NCI-H526 (cell line): Measurements from ENCODE around the gene BMP6.

Experiments
- DNase-seq, 2 experiments: peaks; one replicate each; lab custom pipeline; 2025; lab: John Stamatoyannopoulos, UW

The BMP6 gene

DNA sequence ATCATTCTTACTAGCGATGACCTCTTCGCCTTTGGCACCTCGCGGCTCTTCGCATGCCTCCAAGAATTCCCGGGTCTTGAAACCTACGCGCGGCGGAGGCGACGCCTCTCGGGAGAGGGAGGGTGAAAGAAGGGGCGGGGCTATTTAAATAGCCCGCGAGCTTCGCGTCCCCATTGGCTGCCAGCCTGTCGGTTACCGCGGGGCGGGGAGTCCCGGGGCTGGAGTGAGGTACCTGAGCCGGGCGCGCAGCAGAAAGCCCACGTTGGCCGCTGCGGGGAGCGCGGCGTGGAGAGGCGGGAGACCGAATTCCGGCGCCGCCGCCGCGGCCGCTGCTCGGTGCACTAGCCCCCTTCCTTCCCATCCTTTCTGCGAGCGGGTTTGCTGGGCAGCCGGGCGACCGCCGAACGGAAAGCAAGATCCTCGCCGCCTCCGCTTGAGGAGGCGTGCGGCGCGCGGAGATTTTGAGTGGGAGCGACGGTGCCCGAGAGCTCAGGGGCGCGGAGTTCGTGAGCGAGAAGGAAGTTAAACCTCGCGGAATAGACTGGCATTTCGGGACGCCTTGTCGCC lies at the start of gene BMP6:
BMP6 (plus strand) TSS at position 251 of the 567 bp plus-strand sequence. CDS start 857 bp downstream, outside the sequence.
- DNase-seq, result peak; percentile 78 to 95

DNA sequence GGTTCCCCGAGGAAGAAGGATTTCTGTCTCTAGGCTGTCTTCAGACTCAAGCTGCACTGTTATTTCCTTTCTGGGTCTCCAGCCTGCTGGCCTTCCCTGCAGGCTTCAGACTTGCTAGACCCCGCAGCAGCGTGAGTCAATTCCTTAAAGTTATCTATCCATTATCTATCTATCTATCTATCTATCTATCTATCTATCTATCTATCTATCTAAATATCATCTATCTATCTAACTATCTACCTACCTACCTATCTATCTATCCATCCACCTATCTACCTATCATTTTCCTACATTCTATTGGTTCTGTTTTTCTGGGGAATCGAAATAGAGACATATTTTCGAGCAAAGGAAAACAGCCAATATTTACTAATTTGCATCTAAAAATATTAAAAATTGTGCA lies 48.7 kb upstream of the BMP6 start:
- no peak for DNase-seq

DNA sequence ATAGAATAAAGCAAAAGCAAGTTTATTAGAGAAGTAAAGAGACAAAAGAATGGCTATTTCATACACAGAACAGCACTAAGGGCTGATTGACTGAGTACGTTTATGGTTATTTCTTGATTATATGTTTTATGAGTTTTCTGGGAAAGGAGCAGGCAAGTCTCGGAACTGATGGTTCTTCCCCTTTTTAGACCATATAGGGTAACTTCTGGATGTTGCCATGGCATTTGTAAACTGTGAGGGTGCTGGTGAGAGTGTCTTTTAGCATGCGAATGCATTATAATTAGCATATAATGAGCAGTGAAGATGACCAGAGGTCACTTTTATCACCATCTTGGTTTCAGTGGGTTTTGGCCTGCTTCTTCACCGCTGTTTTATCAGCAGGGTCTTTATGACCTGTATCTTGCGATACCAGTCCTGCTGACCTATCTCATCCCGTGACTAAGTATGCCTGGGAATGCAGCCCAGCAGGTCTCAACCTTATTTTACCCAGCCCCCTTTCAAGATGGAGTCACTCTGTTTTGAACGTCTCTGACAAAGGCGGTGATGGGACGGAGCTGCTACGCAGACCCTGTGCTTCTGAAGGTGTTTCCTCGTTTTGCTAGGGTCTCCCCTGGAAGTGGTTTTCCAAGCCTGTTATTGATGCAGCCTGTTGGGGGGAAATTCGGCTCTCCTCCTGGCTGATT lies 45.4 kb upstream of the BMP6 start:
- no peak for DNase-seq

DNA sequence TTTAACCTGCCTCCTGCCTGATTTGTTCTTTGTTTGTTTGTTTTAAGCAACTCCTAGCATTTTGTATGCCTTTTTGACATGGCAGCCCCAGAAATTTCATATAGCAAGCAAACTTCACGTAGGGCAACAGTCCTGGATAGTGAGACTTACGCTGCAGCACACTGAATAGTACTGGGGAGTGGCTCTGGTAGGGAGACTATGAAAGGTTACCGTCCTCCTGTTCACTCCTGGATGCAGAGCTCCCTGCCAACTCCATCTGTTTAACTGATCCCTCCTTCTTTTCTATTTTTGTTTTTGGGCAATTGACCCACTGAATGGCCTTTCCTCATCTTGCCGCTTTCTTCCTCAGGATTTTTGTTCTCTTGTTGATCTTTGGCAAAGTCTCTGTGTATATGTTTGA lies 44.5 kb upstream of the BMP6 start:
- no peak for DNase-seq

DNA sequence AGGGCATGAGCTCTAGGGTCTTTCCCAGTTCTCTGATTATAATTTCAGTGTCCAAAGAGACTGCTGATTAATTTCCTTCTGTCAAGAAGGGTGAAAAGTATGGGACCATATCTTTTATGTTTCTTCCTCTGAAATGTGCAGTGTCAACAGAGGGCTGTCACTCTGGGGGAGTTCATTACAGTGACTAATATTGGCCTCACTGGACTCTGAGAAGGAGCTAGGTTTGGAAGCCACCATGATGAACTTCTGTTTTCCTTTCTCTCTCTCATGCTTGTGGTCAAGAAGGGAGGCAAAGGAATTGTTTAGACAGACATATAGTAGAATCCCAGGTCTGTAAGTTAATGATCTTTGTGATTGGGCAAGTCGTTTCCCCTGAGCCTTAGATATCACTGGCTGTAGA lies 41.8 kb upstream of the BMP6 start:
- DNase-seq, result no peak

DNA sequence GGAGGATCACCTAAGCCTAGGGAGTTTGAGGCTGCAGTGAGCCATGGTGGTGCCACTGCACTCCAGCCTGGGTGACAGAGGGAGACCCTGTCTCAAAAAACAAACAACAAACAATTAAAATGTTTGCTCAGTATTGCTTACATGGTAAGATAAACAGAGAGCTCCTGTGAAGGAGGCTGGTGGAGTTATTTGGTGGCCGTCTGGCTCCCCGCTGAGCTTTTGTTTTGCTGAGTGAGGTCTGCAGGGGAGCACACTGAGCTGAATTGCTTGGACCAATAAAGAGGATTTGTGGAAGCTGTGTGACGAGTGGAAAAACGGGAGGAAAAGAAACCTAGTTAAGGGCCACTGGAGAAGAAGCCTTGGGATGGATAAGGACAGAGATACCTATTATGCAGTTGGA lies 41.1 kb upstream of the BMP6 start:
- DNase-seq, result no peak

DNA sequence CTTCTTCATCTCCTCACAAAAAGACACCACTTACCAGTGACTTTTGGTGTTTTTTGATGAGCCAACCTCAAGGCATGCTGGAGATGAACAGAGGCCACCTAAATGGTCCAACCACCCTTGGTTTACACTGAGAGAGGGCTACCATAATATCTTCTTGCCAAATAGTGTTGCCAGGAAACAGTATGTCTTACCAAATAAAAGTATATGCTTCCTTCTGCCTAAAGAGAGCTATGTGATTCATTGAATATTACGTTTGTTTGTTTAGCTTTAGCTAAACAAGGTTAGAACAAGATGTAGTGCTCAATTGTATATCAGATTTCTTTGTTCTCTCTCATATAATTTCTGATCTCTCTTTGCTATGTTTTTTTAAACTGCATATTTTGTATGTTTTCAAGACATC lies 40.6 kb upstream of the BMP6 start:
- no peak for DNase-seq

DNA sequence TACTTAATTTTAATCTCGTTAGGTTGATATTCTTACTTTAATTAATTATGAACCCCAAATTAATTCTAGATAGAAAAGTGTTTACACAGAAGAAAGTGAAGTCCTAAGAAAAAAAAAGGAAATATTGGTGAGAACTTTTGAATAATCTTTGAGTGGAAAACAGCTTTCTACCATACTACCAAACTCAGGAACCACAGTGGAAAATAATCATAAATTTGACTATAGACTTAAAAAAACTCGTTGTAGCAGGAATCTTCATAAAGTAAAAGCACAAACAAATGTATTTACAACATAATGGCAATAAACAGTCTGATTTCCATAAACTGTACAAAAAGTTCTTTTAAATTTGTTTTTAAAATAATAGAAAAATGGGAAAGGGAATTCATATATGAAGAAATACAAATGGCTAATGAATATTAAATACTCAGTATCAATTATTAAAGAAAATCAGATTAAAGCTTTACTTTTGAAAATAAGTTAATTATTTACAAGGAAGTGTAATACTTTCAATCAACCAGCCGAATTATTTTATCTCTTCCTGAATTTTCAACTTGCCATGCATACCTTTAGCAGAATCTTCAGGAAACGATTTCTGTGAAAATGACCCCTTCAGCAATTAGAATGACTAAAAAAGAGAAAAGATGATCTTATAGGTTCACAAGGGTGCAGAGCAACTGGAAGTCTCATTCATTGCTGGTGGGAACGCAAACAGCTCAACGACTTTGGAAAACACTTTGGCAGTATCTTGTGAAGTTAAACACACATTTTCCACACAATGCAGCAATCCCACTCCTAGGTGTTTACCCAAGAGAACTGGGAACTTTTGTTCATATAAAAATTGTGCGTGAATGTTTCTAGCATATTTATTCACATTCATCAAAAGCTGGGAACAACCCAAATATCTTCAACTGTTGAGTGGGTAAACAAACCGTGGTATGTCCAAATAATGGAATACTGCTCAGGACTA lies 38.5 kb upstream of the BMP6 start:
- DNase-seq, result no peak

DNA sequence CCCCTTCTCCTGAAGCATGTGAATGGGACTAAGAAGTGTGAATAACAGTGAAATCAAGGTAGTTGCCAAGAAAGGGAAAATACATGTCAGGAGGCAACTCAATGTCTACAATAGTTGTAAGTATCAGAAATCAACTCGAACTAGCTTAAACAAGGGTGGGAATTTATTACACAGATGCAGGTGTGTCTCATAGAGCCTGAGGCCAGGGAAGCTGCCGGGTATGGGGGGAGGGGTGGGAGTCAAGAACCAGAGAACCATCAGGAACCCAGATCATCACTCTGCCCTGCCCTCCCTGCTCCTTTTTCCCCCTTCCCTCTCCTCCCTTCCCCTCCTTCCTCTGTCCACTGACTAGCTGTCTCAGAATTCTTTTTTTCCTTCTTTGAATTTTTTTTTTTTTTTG lies 34.9 kb upstream of the BMP6 start:
- DNase-seq, result no peak

DNA sequence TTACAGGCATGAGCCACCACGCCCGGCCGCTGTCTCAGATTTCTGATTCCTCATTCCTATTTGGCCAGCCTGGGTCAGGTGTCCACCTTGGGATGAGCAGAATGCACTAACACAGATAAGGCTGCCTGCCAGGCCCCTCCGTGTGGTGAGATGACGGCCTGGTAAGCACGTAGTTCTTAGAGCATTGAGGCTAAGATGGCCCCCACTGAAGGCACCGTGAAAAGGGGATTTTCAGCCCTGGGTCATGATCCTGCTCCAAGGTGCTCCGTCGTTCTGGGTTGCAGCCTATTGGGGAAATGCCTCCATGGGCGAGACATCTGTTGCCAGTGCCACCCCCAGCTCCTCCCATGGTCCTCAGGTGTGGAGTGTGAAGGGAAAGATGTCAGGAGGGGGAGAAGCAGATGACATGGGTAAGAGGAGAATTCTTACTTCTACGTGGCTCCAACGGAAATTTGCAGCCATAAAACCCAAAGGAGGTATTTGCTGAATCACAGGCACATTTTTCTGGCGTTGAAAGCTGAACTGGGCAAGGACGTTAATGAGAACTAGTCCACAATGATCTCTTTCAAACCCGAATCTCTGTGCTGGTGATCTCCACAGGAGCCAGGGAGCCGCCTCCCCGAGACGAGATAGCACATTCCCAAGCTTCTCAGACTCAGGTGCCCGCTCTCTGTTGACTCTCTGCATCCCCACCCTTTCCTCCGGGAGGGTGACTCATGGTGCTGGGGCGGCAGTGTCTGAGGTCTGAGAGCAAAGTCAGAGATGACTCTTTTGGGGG lies 34.0 kb upstream of the BMP6 start:
- no peak for DNase-seq

DNA sequence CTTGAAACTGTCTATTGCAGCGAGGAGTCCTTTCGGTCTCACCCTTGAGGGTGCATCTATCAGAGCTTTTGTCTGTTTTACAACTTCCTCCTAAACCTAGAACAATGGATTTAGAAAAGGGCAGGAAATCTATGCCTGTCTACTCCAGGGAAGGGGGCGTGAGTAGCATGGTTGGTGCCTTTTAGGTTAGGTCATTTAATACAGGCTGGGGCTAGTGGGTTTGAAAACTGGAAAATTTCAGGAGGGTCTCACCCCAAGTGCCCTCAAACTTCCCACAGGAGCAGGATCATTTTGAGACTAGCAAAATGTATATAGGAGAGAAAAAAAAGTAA lies 33.5 kb upstream of the BMP6 start:
- no peak for DNase-seq

DNA sequence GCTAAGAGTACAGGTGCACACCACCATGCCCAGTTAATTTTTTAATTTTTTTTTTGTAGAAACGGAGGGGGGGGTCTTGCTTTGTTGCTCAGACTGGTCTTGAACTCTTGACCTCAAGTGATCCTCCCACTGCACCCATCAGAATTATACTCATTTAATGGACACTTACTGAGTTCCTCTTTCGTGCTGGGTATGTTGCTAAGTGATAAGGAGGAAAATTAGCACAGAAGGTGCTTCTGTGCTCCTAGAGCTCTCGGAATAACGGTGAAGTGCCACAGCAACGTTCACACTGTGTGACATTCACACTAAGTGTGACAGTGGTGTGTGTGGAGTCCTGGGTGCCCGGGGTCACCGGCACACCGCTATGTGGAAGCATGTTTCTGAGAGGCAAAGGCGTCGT lies 32.1 kb upstream of the BMP6 start:
- DNase-seq, result no peak

DNA sequence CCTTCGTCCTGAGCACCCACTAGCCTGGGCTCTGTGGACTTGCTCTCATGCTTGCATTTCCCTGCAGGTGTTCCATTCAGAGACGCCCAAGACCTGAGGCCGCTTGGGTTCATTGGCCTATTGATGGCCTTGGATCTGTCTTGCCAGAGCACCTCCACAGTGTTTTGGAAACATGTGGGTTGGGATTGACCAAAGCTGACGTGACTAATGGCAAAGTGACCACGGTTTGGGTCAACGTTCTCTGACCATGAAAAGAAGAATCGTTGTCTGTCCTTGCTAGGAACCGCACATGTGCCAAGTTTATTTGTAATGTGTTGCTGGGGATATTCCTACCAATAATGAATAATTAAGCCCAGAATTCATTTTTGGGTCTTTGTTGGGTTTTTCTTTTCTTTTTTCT lies 29.8 kb upstream of the BMP6 start:
- DNase-seq, result no peak

DNA sequence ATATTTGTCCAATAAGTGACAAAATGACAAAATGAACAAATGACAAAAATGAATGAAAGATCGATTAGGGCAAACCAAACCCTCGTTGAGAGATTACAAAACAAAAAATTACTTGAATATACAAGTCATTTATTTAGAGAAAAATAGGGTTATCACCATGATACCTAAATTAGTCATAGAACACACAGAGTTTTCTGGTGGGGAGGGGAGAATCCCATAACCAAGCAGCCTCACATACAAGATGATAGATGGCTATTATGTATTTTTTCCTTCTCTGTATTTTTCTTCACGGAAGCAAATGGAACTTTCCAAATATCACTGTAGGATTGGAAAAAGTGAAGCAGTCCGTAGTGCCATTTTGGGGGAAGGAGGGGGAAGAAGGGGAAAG lies 28.5 kb upstream of the BMP6 start:
- no peak for DNase-seq

DNA sequence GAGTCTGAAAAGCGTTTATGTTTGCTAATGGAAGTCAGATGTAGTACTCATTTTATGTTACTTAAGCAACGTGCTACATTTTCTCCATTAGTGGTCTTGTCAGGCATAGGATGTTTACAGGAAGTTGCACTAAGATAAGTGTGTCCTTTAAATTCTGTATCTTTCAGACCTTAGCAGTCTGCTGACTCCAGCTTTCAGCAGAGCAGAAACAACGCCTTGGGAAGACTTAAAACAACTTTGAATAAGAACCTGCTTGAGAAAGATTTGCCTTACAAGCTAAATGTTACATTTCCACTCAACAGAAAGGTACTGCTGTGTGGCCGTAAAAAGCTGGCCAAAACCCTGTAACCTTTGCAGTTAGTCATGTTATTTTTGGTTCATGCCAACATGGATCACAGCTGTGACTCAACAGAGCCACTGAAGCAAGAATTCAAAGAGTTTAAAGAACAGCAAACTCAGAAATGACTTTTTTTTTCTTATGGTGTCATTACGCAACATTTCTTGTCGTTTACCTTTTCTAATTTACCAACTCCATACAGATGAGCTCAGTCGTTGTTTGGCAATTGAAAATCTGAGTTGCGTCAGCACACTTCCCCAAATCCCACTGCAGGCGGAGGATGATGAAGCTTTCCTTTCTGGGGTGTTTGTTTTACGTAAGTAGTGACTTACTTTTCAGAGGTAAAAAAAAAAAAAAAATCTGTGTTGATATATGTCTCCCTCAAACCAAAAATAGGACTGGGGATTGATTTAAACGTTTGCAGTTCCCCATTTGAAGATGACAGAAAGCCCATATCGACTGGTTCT lies 27.9 kb upstream of the BMP6 start:
- DNase-seq, result no peak

DNA sequence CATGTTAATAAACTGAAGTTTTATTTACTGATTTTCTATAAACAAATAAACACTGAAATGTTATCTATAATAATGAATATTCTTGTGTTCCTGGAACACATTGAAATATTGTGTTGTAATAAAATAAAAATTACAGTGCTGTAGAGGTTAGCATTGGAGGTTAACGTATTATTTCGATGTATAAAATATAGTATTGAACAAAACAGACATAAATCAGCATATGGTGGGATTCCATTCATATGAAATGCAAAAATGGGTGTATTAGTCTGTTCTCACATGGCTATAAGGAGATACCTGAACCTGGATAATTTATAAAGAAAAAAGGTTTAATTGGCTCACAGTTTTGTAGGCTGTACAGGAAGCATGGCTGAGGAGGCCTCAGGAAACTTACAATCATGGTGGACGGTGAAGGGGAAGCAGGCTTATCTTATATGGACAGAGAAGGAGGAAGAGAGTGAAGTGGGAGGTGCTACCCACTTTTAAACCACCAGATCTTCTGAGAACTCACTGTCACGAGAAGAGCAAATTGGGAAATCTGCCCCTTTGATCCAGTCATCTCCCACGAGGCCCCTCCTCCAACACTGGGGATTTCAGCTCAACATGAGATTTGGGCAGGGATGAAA lies 24.6 kb upstream of the BMP6 start:
- DNase-seq, result no peak

DNA sequence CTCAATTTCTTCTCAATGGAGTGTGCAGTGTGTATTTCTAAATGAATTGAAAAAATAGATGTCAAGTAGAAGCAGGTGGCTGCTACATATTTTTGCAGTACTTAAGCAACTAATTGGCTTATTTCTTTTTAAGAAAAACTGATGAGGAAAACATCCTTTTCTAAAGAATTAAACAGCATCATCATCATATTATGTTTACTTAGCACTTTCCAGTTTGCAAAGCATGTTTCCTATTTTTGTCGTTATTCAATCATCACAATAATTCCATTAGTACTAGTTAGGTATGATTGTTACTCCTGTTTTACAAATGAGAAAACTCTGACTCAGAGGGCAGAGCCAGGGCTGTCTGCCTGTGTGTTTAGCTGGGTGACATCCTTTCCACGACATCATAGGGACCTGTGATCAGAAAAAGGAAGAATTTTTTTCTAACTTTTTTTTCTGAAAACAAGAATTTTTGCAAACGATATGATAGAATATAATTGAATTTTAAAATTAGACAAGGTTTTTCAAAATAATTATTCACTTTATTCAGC lies 22.7 kb upstream of the BMP6 start:
- no peak for DNase-seq

DNA sequence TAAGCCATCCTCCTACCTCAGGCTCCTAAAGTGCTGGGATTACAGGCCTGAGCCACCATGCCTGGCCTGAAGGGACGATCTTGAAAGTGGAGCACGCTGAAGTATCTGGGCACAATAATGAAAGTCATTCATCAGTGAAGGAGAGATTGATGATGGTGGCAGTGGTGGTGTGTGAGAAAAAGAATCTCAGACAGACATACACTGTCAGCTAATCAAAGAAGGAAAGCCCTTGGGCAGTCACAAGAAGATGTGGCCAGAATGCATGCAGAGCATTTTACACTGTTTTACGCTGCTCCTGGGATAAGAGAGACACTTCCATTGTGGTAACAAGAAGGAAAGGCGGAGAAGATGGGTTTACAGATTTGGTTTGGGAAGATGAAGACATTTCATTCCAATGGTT lies 20.4 kb upstream of the BMP6 start:
- DNase-seq, result no peak

DNA sequence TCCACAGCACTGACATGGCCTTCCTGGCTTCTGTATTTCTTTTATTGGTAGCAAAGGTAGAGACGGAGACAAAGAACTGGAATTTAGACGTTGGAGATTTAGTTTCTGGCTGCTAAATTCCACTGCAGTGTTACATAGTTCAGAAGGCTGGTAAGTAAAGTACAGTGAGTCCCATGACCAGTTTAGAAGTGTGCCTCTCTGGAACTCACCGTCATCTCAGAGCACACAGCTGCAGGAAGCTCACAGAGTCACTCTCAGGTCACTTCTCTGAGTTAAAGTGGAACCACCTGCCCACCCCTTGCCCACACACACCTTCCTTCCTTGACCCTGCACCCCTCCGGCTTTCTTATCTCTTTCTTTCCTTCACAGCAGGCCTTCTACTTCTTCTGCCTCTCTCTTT lies 19.6 kb upstream of the BMP6 start:
- no peak for DNase-seq

DNA sequence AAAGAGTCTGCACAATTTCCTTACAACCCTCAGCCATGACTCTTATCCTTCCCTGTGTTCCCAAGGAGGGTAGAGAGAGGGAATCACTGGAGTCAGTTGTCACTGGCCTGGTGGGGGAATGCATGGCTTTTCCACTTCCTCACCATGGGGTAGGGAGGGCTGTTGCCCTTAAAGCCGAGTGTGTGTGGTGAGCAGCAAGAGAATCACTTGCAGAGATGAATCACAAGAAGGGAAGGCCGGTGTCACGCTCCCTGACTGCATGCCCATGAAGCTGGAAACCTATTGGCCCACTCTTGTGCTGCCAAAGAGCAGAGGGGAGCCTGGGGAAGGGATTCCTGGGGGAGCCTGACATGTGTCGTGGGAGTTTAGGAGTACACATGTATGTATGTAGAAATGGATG lies 18.1 kb upstream of the BMP6 start:
- DNase-seq, result no peak

DNA sequence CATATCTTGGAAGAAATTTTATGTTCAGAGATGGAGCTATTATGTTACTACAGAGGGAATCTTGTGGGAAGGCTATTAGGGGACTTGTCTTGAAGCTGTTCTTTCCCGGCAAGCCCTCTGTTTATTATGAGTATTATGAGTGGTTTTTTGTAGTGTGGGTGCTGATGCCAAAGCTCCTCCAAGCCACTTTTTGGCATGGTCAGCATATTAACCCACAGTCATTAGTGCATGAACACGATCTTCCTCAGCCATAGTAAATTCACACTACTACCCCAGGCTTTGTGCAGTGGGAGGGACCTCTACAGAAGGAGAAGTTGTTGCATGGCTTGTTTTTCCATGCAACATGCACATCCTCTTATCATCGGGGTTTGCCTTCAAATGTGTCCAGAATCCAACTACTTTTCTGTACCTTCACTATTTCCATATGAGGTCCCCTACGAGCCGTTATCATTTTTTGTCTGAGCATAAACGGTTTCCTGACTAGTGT lies 6.5 kb upstream of the BMP6 start:
- DNase-seq, result no peak
